Thyroid gland (tissue), 4 donors: ENCODE data around the gene SFTPA1. TPM values are rescaled to one million over a fixed set of nuclear protein-coding genes. Genes with fewer than 3 reads are reported as not detected.

Source experiments
- total RNA-seq, 4 donors: library from RNA; depleted of rRNA; stranded (reverse); fragments of >200 nt; gene quantifications; one replicate each; pipeline ENCODE4 v1.2.3, GENCODE V29; 2016

SFTPA1 gene
- total RNA-seq, 4 donors from 2014 or later = not detected

Other genes with a start within 250 kb of the SFTPA1 start
- 10 to 100 TPM; 25.4 to 48.8 (median 33.3) TPM for gene ZCCHC24, start 165.3 kb upstream of the SFTPA1 start, total RNA-seq
- under 1 TPM in 2 of 4 donors, not detected in 2; 0.24 to 0.33 TPM for gene EIF5AL1, start 98.4 kb upstream of the SFTPA1 start, total RNA-seq
- gene SFTPA2, start 50.5 kb upstream of the SFTPA1 start, total RNA-seq = under 1 TPM in 2 of 4 donors, not detected in 2; 0.27 to 0.29 TPM
- 1 to 10 TPM in 3 of 4 donors, under 1 TPM in 1; 0.22 to 2.8 (median 1.9) TPM for gene NUTM2B, start 92.3 kb downstream of the SFTPA1 start, total RNA-seq
- under 1 TPM in 1 of 4 donors, not detected in 3; 0.56 TPM for gene NUTM2E, start 215.8 kb downstream of the SFTPA1 start, total RNA-seq